Body of pancreas (tissue), 4 donors: Measurements from ENCODE around the gene OR5D18. TPM values are rescaled to one million over a fixed set of nuclear protein-coding genes. Genes with fewer than 3 reads are reported as not detected.

Experiments
- ATAC-seq: fragments of 150-250 bp; one replicate; pipeline ENCODE4 v1.9.1; 2016
- DNase-seq, 4 donors: peaks; one replicate each; pipeline ENCODE4 v3.0.0-alpha.2; 2019
- H3K27ac ChIP-seq, 4 donors: fragments of 200-600 bp; sonication (generic); 1 replicate in 3 of 4; 2 replicates in 1 of 4; pipeline versions ENCODE4 v1.5.1 to v1.6.1; 2016 to 2019; ENCODE audit warnings: mild to moderate bottlenecking in 1 of 4, mixed read lengths in 1 of 4, moderate library complexity in 1 of 4
- H3K27me3 ChIP-seq, 2 donors: fragments of 200-600 bp; sonication (generic); one replicate each; pipeline ENCODE4 v1.6.0; 2016; ENCODE audit warnings: mild to moderate bottlenecking in 1 of 2
- H3K36me3 ChIP-seq, 2 donors: fragments of 200-600 bp; sonication (generic); replicated peaks in 1 of 2; 2 replicates each; pipeline ENCODE4 v1.5.1; 2016; ENCODE audit warnings: low read depth in 2 of 2; ENCODE audit not compliant: insufficient read depth in 1 of 2
- H3K4me1 ChIP-seq: fragments of 200-600 bp; sonication (generic); one replicate; pipeline ENCODE4 v1.6.0; 2016
- H3K4me3 ChIP-seq, 2 donors: fragments of 200-600 bp; sonication (generic); 1 replicate in 1 of 2; 2 replicates in 1 of 2; pipeline ENCODE4 v1.5.1; 2016 to 2019
- H3K9me3 ChIP-seq, 3 donors: fragments of 200-600 bp; sonication (generic); 1 replicate in 2 of 3; 2 replicates in 1 of 3; pipeline ENCODE4 v1.5.1; 2016
- POLR2A ChIP-seq, 3 donors: fragments of 450-650 bp; IDR thresholded peaks; one replicate each; pipeline ENCODE4 v1.6.1; 2016; ENCODE audit warnings: antibody characterized with exemption in 3 of 3, mild to moderate bottlenecking in 2 of 3
- WGBS, 2 donors: methylation state at CpG; one replicate each; pipeline ENCODE4 v1.1.5; 2017; 5-methylcytosine and 5-hydroxymethylcytosine counted together
- intact Hi-C: fragments of 100-400 bp; cut with DNase I; formaldehyde crosslinking; loops from one replicate; pipeline ENCODE4 v1.15.1; 2023
- total RNA-seq, 2 donors: library from RNA; depleted of rRNA; stranded (reverse); fragments of >200 nt; gene quantifications; one replicate each; pipeline ENCODE4 v1.1.0, GENCODE V29; 2016
- TF ChIP-seq, protein P1 (sequence below), 7 experiments: fragments of 450-650 bp in 4 of 7; fragments of 200-600 bp in 3 of 7; sonication (generic) in 3 of 7; IDR thresholded peaks; one replicate each; pipeline ENCODE4 v1.5.1; 2016 to 2019; ENCODE audit warnings: antibody characterized with exemption in 7 of 7

Gene OR5D18
- not detected for total RNA-seq

DNA sequence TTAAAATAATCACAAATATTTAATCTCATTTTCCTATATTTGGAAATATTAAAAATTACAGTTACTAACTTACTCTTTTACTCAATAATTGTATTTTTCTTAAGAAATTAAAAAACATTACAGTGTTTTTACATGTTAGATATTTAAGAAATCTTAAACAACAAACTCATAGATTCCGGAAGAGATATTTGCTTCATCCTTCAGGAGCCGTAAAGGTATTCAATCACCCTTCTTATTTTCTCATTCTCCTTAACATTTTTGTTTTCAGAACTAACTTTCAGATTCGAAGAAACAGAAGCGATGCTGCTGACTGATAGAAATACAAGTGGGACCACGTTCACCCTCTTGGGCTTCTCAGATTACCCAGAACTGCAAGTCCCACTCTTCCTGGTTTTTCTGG, at the start of gene OR5D18:
Gene OR5D18 (plus strand): TSS at position 301 of the 400 bp plus-strand sequence. CDS start 0 bp downstream, at position 301.
- Histone ChIP-seq H3K27me3 (no peaks in the 10 kb centered on the region), H3K27ac (no peak within 1 kb of the TSS), H3K4me1 (no peaks in the 10 kb centered on the region), H3K36me3 (no peaks in the 10 kb centered on the region), H3K9me3 (no peaks in the 10 kb centered on the region), H3K4me3 (no peak within 1 kb of the TSS)
- intact Hi-C loops, result no loop called here
- DNase-seq, result no peak
- no peak for ATAC-seq
- 64 to 67% methylated on average over 5 of the region's 5 CpGs for WGBS, 2 donors
- TF ChIP-seq, protein P1, sequence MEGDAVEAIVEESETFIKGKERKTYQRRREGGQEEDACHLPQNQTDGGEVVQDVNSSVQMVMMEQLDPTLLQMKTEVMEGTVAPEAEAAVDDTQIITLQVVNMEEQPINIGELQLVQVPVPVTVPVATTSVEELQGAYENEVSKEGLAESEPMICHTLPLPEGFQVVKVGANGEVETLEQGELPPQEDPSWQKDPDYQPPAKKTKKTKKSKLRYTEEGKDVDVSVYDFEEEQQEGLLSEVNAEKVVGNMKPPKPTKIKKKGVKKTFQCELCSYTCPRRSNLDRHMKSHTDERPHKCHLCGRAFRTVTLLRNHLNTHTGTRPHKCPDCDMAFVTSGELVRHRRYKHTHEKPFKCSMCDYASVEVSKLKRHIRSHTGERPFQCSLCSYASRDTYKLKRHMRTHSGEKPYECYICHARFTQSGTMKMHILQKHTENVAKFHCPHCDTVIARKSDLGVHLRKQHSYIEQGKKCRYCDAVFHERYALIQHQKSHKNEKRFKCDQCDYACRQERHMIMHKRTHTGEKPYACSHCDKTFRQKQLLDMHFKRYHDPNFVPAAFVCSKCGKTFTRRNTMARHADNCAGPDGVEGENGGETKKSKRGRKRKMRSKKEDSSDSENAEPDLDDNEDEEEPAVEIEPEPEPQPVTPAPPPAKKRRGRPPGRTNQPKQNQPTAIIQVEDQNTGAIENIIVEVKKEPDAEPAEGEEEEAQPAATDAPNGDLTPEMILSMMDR (IDR thresholded peaks at IDR 0.05), result no peak
- no peak for TF ChIP-seq POLR2A (IDR thresholded peaks at IDR 0.05)

DNA sequence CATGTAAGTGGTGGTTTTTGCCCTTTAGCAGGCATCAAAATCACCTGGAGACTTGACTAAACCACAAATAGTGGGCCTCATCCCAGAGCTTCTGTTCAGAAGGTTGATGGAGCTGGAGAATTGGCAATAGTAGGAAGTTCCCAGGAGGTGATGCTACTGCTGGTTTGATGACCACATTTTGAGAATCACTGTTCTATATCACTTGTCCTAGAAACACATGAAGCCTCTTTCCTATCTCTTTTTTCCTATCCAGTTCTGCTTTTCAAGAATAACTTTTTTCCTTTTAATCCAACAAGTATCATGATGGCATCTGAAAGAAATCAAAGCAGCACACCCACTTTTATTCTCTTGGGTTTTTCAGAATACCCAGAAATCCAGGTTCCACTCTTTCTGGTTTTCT, 46.3 kb upstream of the OR5D18 start, which contains the start of gene OR5D13:
Gene OR5D13 (plus strand): TSS at position 301 of the 400 bp plus-strand sequence. CDS start 0 bp downstream, at position 301.
- Histone ChIP-seq H3K27me3 (no peaks in the 10 kb centered on the region), H3K4me3 (no peak within 1 kb of the TSS), H3K4me1 (no peaks in the 10 kb centered on the region), H3K36me3 (no peaks in the 10 kb centered on the region), H3K9me3 (no peaks in the 10 kb centered on the region), H3K27ac (no peak within 1 kb of the TSS)
- ATAC-seq (no peak), DNase-seq (no peak)
- no peak for TF ChIP-seq POLR2A (IDR thresholded peaks at IDR 0.05)
- TF ChIP-seq, protein P1 (IDR thresholded peaks at IDR 0.05), result no peak
- intact Hi-C loops, result no loop called here

DNA sequence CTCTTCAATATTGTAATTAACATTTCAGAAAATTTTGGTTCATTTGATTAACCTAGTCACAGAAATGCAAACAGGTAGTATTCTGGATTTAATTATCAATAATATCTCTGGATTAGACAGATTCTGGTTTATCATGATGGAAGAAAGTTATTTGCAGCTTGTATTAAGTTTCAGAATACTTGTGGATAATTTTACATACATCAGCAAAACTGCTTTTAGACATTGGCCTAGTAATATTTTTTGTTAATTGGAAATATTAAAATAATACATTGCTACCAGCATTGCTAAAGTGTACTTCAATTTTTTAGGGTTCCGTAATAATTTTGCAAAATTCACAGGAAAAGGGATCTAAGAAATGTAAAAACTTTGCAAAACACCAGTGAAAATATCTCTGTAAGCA, 27.8 kb upstream of the OR5D18 start:
- Histone ChIP-seq H3K4me3 (no peak overlapping the region), H3K27ac (no peak overlapping the region), H3K36me3 (no peaks in the 10 kb centered on the region), H3K9me3 (no peaks in the 10 kb centered on the region), H3K27me3 (no peaks in the 10 kb centered on the region), H3K4me1 (no peaks in the 10 kb centered on the region)
- WGBS, 2 donors, result 73 to 80% methylated on average over 1 of the region's 1 CpG
- ATAC-seq (no peak), DNase-seq (no peak)
- TF ChIP-seq, protein P1 (IDR thresholded peaks at IDR 0.05), result no peak
- no peak for TF ChIP-seq POLR2A (IDR thresholded peaks at IDR 0.05)
- intact Hi-C loops, result no loop called here

DNA sequence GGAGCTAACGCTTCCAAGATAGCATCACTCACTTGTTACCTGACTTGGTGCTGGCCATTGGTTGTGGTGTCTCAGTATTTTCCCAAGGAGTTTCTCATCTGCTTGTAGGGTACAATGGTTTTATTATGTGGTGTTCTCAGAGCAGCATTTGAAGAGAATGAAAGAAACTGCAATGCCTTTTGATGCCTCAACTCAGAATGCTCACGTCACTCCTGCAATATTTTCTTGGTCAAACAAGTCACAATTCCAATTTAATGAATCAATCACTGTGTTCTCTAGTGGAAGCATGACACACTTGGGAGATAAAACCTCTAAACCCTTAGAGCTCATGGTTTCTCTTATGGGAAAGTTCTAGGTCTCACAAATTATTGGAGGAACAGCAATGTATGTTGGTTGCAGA, 26.1 kb upstream of the OR5D18 start:
- Histone ChIP-seq H3K36me3 (no peaks in the 10 kb centered on the region), H3K9me3 (no peaks in the 10 kb centered on the region), H3K27ac (no peak overlapping the region), H3K4me3 (no peak overlapping the region), H3K4me1 (no peaks in the 10 kb centered on the region), H3K27me3 (no peaks in the 10 kb centered on the region)
- TF ChIP-seq POLR2A (IDR thresholded peaks at IDR 0.05), result no peak
- TF ChIP-seq, protein P1 (IDR thresholded peaks at IDR 0.05), result no peak
- intact Hi-C loops, result no loop called here
- ATAC-seq (no peak), DNase-seq (no peak)
- 30 to 58% methylated on average over 2 of the region's 2 CpGs for WGBS, 2 donors

DNA sequence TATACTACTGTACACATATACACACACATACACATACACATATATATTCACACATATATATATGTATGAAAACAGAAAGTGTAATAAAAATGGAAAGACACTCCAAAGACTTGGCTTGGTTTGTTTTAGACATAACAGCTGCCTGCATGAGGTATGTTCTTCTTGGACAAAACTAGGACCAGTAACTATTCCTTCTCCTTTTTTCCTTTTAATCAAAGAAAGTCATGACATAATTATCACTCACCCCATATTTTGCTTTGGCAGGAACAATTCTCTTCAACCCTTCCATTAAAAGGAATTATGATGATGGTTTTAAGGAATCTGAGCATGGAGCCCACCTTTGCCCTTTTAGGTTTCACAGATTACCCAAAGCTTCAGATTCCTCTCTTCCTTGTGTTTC, 24.2 kb upstream of the OR5D18 start, which contains the start of gene OR5D14:
Gene OR5D14 (plus strand): TSS at position 301 of the 400 bp plus-strand sequence. CDS start 0 bp downstream, at position 301.
- Histone ChIP-seq H3K4me3 (no peak within 1 kb of the TSS), H3K4me1 (no peaks in the 10 kb centered on the region), H3K27me3 (no peaks in the 10 kb centered on the region), H3K9me3 (no peaks in the 10 kb centered on the region), H3K27ac (no peak within 1 kb of the TSS), H3K36me3 (no peaks in the 10 kb centered on the region)
- TF ChIP-seq, protein P1 (IDR thresholded peaks at IDR 0.05), result no peak
- no peak for TF ChIP-seq POLR2A (IDR thresholded peaks at IDR 0.05)
- no peak for DNase-seq
- no peak for ATAC-seq
- intact Hi-C loops, result no loop called here
